ENCODE measurements around the gene CYTIP. TPM values are rescaled to one million over a fixed set of nuclear protein-coding genes. Genes with fewer than 3 reads are reported as not detected.
A peak's percentile ranks its signal among the peaks of the same experiment; 100 is the strongest.

Gene CYTIP
- total and polyA plus RNA-seq, 7 donors = 0.21 to 2.3 (median 0.48) TPM

GRCh38 chr2:157479081-157480027, 35.5 kb upstream of the CYTIP start:
- Histone ChIP-seq H3K9me3 (no peaks in the 10 kb centered on the region), H3K27ac (no peak overlapping the region), H3K4me1 (no peaks in the 10 kb centered on the region), H3K4me3 (no peak overlapping the region), H3K27me3 (ENCODE audit: insufficient read depth in 3 of 3, low read length in 2 of 3) (no peaks in the 10 kb centered on the region), H3K36me3 (ENCODE audit: insufficient read depth in 1 of 2, low read depth in 1 of 2) (no peaks in the 10 kb centered on the region)
- intact Hi-C loops (cut with DNase I) = no loop called here
- ATAC-seq (peak in 2 of 4 donors; percentile 39 to 68), DNase-seq (no peak)
- 84 to 89% (median 86%) methylated on average over 7 of the region's 7 CpGs for WGBS, 3 donors
- TF ChIP-seq, protein P1, sequence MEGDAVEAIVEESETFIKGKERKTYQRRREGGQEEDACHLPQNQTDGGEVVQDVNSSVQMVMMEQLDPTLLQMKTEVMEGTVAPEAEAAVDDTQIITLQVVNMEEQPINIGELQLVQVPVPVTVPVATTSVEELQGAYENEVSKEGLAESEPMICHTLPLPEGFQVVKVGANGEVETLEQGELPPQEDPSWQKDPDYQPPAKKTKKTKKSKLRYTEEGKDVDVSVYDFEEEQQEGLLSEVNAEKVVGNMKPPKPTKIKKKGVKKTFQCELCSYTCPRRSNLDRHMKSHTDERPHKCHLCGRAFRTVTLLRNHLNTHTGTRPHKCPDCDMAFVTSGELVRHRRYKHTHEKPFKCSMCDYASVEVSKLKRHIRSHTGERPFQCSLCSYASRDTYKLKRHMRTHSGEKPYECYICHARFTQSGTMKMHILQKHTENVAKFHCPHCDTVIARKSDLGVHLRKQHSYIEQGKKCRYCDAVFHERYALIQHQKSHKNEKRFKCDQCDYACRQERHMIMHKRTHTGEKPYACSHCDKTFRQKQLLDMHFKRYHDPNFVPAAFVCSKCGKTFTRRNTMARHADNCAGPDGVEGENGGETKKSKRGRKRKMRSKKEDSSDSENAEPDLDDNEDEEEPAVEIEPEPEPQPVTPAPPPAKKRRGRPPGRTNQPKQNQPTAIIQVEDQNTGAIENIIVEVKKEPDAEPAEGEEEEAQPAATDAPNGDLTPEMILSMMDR (IDR thresholded peaks at IDR 0.05) = no peak

GRCh38 chr2:157477919-157478318, 34.0 kb upstream of the CYTIP start:
- H3K9me3 ChIP-seq = no peaks in the 10 kb centered on the region
- intact Hi-C loops (cut with DNase I) = no loop called here
- no peaks in the 10 kb centered on the region for H3K36me3 ChIP-seq (ENCODE audit: insufficient read depth in 1 of 2, low read depth in 1 of 2)
- TF ChIP-seq, protein P1 (IDR thresholded peaks at IDR 0.05) = no peak
- ATAC-seq (no peak), DNase-seq (no peak)
- H3K27ac ChIP-seq = no peak overlapping the region
- no peaks in the 10 kb centered on the region for H3K4me1 ChIP-seq
- no peaks in the 10 kb centered on the region for H3K27me3 ChIP-seq (ENCODE audit: insufficient read depth in 3 of 3, low read length in 2 of 3)
- H3K4me3 ChIP-seq = no peak overlapping the region

DNA sequence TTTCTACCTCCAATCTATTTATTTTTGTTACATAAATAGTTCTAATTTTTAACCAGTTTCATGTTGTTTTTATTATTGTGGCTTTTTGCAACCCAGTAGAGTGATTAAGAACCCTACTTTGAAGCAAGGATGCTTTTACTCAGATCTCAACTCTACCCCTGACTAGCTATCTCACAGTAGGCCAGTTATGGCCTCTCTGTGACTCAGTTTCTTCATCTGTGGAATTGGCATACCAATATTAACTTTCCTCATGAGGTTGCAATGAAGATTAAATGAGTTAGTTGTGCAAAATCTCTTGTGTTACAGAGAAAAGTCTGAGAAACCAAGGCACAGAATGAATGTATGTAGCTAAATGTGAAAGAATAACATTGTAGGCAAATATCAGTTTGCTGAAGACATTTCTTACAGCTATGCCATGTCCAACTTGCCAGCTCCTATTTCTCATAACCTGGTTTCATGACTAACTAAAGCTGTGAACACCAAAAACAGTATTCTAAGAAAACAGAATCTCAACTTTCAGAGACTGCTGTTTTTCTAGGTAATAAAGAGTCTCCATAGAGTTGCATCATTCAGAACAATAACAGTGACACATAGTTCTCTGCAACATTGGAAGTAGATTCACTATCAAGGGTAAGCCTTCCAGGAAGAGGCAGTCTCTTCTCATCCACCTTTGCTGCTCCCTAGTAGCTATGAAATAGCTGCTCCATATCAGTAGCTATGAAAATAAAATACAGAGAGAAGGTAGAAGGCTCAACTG, 33.2 kb upstream of the CYTIP start:
- H3K27me3 ChIP-seq (ENCODE audit: insufficient read depth in 3 of 3, low read length in 2 of 3) = no peaks in the 10 kb centered on the region
- no peaks in the 10 kb centered on the region for H3K36me3 ChIP-seq (ENCODE audit: insufficient read depth in 1 of 2, low read depth in 1 of 2)
- H3K4me3 ChIP-seq = no peak overlapping the region
- H3K9me3 ChIP-seq = no peaks in the 10 kb centered on the region
- no peak for ATAC-seq
- DNase-seq = no peak
- H3K27ac ChIP-seq = no peak overlapping the region
- no peaks in the 10 kb centered on the region for H3K4me1 ChIP-seq
- intact Hi-C loops (cut with DNase I) = no loop called here
- TF ChIP-seq, protein P1 (IDR thresholded peaks at IDR 0.05) = no peak

GRCh38 chr2:157475722-157476390, 32.0 kb upstream of the CYTIP start:
- no peaks in the 10 kb centered on the region for H3K9me3 ChIP-seq
- no peak overlapping the region for H3K4me3 ChIP-seq
- H3K27ac ChIP-seq = no peak overlapping the region
- H3K36me3 ChIP-seq (ENCODE audit: insufficient read depth in 1 of 2, low read depth in 1 of 2) = no peaks in the 10 kb centered on the region
- H3K27me3 ChIP-seq (ENCODE audit: insufficient read depth in 3 of 3, low read length in 2 of 3) = no peaks in the 10 kb centered on the region
- TF ChIP-seq, protein P1 (IDR thresholded peaks at IDR 0.05) = no peak
- DNase-seq = no peak
- no peak for ATAC-seq
- H3K4me1 ChIP-seq = no peaks in the 10 kb centered on the region
- intact Hi-C loops (cut with DNase I) = no loop called here
- 88 to 92% (median 90%) methylated on average over 12 of the region's 12 CpGs for WGBS, 3 donors
